LNCaP clone FGC (cell line): Measurements from ENCODE around the gene RSPO3.

ENCODE experiments used
- DNase-seq: peaks from one replicate; pipeline ENCODE4 v3.0.0-alpha.2; 2011; ENCODE audit warnings: low read depth
- H3K4me3 ChIP-seq: 2 replicates; pipeline ENCODE4 v1.5.1; 2011; ENCODE audit warnings: mild to moderate bottlenecking, low read depth, low read length, control low read depth
- CTCF ChIP-seq: IDR thresholded peaks from 2 replicates; pipeline ENCODE4 v1.5.1; 2012; ENCODE audit warnings: mild to moderate bottlenecking; ENCODE audit not compliant: control insufficient read depth, insufficient read depth; ENCODE audit errors: extremely low read depth

The RSPO3 gene

GRCh38 chr6:127147534-127147933 lies 29.1 kb downstream of the RSPO3 start:
- DNase-seq, result no peak
- no peak overlapping the region for H3K4me3 ChIP-seq

DNA sequence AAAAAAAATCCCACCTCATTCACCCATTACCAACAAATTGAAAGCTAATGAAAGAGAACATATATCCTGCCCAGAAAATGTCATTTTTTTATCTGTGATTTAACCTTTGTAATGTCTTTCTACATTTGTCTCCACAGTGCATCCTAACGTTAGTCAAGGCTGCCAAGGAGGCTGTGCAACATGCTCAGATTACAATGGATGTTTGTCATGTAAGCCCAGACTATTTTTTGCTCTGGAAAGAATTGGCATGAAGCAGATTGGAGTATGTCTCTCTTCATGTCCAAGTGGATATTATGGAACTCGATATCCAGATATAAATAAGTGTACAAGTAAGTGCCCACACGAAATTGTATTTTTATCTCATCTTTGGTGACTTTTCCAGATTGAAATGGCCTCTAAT lies 30.0 kb downstream of the RSPO3 start:
- no peak for DNase-seq
- no peak for TF ChIP-seq CTCF

More at GRCh38 chr6:127147534-127147933, 29.1 kb downstream of the RSPO3 start:
- TF ChIP-seq CTCF, result no peak

DNA sequence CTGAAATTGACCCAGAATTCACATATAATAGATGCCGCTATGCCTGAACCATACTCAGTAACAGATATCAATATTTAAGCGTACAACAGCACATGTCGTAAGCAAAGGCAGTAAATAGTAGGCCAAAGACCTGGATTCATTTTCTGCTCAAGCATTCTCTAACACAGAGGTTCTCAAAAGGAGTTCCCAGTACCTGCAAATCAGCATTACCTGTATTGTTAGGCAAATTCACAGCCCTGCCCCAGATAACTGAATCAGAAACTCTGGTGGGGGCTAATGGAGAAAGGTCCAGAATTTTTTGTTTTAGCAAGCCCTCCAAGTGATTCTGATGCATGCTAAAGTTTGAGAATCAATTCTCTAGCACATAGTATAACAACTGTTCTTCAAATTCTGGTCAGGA lies 36.0 kb downstream of the RSPO3 start:
- DNase-seq, result no peak
- no peak overlapping the region for H3K4me3 ChIP-seq
- TF ChIP-seq CTCF, result no peak

More for the DNA sequence above, 30.0 kb downstream of the RSPO3 start:
- H3K4me3 ChIP-seq, result no peak overlapping the region

DNA sequence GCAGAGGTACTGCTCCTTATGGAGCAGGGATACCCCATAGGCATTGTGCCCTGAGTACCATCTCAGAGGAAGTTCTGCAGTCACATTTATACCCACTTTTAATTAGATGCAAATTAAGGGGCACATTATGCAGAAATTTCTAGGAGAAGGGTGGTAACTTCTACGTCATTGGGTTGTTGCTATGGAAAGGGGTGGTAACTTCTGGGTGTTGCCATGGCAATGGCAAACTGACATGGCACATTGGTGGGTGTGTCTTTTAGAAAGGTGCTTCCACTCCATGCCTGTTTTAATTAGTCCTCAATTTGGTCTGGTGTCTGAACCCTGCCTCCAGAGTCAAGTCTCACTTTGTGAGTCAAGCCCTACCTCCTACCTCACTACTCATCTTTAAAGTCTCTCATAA lies 42.0 kb downstream of the RSPO3 start:
- no peak for DNase-seq
- H3K4me3 ChIP-seq, result no peak overlapping the region
- TF ChIP-seq CTCF, result no peak

DNA sequence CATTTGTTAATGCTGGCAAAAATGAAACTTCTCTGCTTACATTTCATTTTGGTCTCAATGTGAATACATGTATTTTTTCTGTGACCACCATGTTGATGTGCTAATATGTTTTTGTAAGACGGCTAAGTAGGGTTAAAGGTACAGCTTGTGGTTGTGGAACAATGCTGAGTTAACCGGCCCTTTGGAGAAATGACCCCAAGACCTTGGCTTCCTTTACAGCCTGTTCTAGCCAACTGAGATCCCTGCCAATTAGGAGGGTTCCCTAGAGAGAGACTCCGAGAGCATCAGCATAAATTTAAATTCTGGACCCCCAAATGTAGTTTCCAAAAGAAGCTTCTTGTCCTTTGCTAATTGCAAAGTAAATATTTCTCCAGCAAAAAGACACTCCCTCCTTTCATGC lies 44.4 kb downstream of the RSPO3 start:
- H3K4me3 ChIP-seq, result no peak overlapping the region
- DNase-seq, result no peak
- no peak for TF ChIP-seq CTCF

DNA sequence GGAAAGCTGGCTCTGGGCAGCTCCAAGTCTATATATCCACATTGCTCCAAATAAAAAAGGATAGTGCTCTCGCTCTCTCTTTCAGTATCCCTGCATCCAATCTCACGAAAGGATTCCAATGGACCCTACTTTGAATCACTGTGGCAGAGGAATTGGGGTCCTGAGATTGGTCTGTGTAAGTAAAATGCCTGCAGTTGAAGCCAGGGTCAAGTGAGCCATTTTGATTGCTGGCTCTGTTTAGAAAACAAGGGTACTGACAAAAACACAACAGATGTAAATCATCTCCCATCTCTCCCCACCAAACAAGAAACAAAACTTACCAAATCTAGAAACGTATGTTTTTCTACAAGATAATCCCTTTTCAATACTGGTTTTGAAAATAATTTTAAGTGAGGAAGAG lies 45.6 kb downstream of the RSPO3 start:
- DNase-seq, result no peak
- H3K4me3 ChIP-seq, result no peak overlapping the region
- TF ChIP-seq CTCF, result no peak

GRCh38 chr6:127164565-127164964 lies 46.1 kb downstream of the RSPO3 start:
- no peak overlapping the region for H3K4me3 ChIP-seq
- TF ChIP-seq CTCF, result no peak
- no peak for DNase-seq
